Cardiac fibroblast (primary cell): Measurements from ENCODE around the gene SARS1.

Source experiments
- DNase-seq, 2 donors: peaks; one replicate each; pipeline versions ENCODE4 v3.0.0 to v3.0.0-alpha.2; 2010; ENCODE audit warnings: low read depth in 2 of 2
- H3K4me3 ChIP-seq, 2 donors: replicated peaks in 1 of 2; 1 replicate in 1 of 2; 2 replicates in 1 of 2; pipeline ENCODE4 v1.5.1; 2011; ENCODE audit warnings: low read depth in 2 of 2, low read length in 2 of 2, mild to moderate bottlenecking in 2 of 2, moderate library complexity in 1 of 2
- TF ChIP-seq, protein P1 (sequence below): IDR thresholded peaks from one replicate; pipeline ENCODE4 v1.5.1; 2011; ENCODE audit warnings: low read depth, mild to moderate bottlenecking, low read length, inconsistent platforms

SARS1 gene

DNA sequence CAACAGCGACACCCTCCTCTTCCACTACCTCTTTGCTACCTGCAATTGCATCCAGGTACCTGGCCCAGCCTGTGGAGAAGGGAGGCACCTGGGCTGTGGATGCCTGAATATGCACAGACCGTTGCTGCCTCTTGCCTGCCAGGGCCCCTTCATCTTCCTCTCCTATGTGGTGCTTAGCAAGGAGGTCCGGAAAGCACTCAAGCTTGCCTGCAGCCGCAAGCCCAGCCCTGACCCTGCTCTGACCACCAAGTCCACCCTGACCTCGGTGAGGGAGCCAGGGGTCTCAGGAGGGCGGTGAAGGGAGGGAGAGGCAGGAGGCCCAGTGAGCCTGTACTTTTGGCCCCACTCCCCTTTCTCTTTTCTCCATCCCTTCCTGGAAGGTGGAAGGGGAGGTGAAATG lies 57.7 kb downstream of the SARS1 start:
- no peak overlapping the region for H3K4me3 ChIP-seq
- TF ChIP-seq, protein P1, sequence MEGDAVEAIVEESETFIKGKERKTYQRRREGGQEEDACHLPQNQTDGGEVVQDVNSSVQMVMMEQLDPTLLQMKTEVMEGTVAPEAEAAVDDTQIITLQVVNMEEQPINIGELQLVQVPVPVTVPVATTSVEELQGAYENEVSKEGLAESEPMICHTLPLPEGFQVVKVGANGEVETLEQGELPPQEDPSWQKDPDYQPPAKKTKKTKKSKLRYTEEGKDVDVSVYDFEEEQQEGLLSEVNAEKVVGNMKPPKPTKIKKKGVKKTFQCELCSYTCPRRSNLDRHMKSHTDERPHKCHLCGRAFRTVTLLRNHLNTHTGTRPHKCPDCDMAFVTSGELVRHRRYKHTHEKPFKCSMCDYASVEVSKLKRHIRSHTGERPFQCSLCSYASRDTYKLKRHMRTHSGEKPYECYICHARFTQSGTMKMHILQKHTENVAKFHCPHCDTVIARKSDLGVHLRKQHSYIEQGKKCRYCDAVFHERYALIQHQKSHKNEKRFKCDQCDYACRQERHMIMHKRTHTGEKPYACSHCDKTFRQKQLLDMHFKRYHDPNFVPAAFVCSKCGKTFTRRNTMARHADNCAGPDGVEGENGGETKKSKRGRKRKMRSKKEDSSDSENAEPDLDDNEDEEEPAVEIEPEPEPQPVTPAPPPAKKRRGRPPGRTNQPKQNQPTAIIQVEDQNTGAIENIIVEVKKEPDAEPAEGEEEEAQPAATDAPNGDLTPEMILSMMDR = no peak
- no peak for DNase-seq

DNA sequence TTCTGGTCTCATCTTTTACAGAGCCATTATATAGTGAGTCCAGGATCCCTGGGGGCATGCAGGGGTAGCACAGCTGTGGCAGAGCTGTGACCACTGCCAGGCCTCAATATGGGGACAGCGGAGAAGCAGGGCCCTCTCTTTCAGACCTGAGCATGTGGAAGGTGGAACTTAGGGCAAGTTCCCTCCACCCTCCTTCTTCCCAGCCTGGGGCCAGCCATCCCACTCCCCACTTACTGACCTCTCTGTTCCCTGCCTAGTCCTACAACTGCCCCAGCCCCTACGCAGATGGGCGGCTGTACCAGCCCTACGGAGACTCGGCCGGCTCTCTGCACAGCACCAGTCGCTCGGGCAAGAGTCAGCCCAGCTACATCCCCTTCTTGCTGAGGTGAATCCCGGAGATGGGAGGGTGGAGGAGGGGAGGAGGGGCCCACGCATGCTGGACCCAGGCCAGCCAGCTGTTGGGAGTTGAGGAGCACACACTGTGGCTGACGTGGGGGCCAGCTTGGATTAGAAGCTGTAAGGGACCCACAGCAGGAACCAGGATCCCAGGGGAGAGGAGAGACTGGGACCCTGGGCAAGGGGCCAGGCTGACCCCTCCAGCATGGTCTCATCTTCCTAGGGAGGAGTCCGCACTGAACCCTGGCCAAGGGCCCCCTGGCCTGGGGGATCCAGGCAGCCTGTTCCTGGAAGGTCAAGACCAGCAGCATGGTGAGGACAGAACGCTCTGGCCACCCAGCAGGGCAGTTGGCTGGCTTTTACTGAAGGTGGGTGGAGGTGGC lies 58.5 kb downstream of the SARS1 start:
- TF ChIP-seq, protein P1 = no peak
- H3K4me3 ChIP-seq = no peak overlapping the region
- DNase-seq = no peak

DNA sequence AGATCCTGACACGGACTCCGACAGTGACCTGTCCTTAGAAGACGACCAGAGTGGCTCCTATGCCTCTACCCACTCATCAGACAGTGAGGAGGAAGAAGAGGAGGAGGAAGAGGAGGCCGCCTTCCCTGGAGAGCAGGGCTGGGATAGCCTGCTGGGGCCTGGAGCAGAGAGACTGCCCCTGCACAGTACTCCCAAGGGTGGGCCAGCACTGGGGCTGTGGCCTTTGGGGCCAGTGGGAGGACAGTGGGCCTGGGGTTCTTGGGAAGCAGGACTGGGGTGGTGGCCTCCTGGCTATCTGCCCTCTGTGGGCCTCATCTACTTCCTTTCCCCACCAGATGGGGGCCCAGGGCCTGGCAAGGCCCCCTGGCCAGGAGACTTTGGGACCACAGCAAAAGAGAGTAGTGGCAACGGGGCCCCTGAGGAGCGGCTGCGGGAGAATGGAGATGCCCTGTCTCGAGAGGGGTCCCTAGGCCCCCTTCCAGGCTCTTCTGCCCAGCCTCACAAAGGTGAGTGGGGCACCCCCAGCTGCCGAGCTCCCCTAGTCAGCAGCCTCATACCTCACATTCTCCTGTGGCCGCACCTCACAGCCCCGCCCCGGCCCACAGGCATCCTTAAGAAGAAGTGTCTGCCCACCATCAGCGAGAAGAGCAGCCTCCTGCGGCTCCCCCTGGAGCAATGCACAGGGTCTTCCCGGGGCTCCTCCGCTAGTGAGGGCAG lies 59.3 kb downstream of the SARS1 start:
- no peak for DNase-seq
- TF ChIP-seq, protein P1 = no peak
- H3K4me3 ChIP-seq = no peak overlapping the region

DNA sequence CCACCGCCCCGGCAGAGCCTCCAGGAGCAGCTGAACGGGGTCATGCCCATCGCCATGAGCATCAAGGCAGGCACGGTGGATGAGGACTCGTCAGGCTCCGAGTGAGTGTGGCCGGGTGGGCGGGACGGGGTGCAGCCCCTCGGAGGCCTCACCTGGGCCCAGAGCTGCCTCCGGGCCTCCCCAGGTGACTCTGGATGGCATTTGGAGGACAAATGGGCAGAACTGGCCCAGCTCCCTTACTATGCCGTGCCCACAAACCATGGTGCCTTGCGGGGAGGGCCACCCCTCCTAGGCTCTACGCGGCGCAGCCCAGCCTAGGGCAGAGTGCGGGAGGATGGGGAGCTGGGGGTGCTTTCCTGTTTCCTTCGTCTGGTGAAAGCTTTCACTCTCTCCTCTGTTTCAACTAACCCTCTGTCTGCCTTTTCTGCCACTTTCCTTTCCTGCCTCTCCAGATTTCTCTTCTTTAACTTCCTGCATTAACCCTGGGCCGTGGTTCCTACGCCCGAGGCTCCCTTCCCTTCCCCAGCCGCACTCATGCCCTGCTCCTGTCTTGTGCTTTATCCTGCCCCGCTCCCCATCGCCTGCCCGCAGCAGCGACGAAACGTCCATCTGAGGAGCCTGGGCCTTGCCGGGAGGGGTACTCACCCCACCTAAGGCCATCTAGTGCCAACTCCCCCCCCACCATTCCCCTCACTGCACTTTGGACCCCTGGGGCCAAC lies 60.0 kb downstream of the SARS1 start:
- no peak for DNase-seq
- H3K4me3 ChIP-seq = no peak overlapping the region
- TF ChIP-seq, protein P1 = no peak

DNA sequence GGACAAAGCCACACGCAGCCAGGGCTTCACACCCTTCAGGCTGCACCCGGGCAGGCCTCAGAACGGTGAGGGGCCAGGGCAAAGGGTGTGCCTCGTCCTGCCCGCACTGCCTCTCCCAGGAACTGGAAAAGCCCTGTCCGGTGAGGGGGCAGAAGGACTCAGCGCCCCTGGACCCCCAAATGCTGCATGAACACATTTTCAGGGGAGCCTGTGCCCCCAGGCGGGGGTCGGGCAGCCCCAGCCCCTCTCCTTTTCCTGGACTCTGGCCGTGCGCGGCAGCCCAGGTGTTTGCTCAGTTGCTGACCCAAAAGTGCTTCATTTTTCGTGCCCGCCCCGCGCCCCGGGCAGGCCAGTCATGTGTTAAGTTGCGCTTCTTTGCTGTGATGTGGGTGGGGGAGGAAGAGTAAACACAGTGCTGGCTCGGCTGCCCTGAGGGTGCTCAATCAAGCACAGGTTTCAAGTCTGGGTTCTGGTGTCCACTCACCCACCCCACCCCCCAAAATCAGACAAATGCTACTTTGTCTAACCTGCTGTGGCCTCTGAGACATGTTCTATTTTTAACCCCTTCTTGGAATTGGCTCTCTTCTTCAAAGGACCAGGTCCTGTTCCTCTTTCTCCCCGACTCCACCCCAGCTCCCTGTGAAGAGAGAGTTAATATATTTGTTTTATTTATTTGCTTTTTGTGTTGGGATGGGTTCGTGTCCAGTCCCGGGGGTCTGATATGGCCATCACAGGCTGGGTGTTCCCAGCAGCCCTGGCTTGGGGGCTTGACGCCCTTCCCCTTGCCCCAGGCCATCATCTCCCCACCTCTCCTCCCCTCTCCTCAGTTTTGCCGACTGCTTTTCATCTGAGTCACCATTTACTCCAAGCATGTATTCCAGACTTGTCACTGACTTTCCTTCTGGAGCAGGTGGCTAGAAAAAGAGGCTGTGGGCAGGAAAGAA lies 61.1 kb downstream of the SARS1 start:
- no peak for DNase-seq
- TF ChIP-seq, protein P1 = no peak
- no peak overlapping the region for H3K4me3 ChIP-seq
